ENCODE results near the gene UNC13D.
"Not testable (repeated sequence)": the region's sequence is repeated elsewhere in the genome, so short reads cannot be mapped to it uniquely, and the experiment has no call there.

The UNC13D gene

DNA sequence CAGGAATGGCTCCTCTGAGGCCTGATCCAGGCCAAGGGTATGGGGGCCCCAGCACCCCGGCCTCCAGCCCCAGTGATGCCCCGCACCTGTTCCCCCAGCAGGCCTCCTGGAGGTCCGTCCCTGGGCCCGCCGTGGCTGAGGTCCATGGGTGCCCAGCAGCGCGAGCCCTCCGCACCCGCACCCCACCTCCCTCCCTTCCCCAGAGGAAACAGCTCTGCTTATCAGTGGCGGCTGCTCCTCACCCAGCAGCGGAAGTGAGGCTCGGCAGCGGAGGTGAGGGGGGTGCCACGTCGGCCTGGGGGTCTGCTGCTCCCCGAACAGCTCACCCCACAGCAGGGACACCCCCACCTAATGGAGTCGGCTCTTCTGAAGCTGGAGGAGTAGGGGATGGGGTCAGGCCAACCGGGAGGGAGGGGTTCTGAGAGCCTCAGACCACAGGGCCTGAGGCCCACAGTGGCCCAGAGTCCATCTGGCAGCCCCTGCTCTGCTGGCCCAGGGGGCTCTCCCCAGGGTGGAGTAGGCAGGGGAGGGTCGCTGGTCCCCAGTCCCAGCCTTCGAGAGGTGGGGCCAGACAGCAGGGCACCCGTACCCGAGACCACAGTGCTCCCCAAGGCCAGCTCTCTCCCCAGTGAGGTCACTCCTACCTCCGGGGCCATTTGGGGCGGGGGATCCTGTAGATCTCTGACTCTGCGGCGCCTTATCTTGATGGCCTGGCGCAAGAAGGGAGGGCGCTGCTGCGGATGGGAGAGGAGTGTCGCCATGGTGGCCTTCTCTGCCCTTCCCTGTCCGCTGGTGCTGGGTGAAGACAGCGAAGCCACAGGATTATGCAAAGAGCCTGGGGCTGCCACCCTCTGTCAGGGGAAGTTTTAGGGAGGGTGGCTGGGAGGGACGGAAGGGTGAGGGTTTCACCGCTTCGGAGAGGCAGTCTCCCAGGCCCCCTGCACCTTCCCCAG is at the start of gene UNC13D:
TSS of gene UNC13D (minus strand) at position 828 of the 953 bp plus-strand sequence. CDS start at position 761, 67 bp downstream.
- no peak for DNase-seq

DNA sequence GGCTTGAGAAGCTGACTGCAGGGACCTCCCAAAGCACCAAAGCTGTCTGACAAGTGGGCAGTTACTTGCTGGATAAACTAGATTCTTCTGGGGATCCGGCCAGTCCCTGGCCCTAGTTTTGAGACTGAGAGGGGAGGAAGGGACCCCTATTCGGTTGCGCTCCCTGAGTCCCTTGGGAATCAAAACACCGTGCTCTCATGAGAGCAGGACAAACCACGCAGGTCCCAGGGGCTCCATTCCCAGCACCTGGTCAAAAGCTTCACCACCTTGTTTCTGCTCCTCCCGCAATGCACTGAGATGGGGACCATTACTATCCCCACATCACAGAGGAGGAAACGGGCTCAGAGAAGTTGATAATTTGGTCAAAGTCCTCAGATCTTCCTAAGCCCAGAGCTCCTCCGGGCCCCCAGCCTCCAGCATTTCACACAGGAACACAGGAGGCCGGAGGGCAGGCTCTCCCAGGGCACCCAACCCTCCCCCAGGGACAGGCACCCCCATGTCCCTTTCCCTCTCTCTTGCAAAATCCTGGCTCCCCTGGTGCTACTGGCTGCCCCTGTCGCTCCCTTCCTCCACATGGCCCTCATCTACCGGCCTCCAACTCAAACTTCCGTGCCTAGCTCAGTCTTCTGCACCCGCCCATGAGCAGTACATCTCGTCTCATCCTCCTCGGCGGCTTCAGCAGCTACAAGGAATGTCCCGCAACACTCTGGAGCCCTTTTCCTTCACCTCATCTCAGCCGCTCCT is 49.3 kb upstream of the UNC13D start:
- DNase-seq = no peak

DNA sequence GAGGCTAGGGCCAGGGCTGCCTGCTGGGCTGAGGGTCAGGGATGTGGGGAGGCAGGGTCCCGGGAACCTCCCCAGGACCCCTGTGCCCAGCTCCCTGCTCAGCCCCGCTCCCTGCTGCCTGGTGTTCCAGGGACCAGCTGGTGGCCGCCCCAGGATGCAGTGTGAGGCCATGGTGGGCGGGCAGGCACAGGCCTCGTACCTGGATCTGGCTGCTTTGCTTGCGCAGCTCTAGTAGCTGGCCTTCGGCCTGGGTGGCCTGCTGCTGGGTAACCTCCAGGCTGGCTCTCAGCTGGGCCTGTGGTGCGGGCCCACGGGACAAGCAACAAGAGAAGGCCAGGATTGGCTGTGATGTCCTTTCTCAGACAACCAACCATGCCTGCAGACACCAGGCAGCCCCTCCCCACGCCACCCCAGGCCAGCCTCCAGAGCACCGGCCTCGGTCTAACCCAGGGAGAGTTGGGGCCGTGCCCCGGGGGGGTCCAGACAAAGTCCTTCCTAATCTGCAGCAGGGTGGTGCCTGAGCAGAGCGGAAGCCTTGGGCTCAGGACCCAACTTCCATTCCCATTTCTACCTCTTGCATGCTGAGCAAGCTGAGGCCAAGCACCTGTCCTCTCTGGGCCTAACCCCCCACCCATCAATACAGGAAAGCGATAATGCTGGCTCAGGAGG is 48.5 kb upstream of the UNC13D start:
- no peak for DNase-seq

DNA sequence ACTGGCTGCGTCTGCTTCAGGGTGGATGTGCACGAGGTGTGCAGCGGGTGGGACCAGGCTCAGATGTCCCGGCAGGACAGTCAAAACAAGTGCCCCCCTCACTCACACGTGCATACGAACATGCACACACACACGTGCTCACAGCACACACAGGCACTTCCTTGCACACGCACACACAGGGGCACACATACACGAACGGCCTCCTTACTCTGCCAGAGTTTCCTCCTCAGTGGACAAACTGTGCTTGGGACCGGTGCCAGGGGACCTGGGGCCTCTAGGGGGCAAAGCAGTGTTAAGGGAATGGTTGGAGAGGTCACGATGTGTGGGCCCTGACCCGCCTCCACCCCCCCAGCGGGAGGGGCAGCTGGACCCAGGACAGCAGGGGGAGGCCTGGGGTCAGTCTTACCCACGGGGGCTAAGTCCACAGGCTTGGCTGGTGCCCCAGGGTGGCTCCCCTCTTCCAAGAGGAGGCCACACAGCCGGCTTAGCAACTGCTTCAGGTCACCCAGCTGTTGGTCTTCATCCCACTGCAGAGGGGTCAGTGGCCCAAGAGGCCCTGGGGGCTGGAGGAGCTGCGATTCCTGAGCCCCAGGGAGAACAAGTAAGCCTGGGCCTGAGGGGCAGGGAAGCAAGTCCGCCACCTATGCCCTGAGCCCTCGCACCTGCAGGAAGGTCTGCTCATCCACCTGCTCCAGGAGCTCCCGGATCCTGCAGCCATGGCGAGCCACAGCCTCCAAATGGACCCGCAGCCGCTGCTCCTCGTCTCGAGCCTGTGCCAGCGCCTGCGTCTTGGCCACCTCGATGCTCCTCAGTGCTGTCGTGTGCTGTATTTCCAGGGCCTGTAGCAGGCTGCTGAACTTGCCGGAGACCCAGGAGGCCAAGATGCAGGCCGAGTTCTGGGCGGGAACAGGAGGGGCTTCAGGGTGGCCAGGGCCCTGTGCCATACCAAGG is 47.7 kb upstream of the UNC13D start:
- DNase-seq = no peak

DNA sequence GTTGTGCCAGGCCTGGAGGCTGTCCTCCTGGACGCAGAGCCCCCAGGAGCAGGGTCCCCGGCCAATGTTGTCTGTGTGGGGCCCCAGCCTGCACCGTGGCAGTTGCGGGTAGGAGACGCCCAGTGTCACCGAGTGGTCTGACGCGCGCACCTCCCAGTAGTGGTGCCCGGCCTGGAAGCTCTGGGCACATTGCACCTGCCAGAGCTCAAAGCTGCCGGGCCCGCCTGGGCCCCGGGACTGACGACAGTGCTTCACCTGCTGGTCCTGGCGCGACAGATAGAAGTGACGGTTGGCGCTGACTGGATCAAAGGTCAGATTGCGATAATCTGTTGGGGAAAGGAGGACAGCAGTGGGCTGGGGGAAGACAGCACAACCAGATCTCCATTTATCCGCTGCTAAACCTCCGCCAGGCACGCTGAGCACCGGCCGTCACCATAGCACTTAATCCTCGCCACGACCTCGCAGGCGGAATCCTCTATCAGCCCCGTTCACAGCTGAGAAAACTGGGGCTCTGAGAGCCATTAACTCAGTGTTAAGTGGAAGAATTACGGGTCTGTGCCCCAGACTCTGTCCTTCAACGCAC is 46.9 kb upstream of the UNC13D start:
- no peak for DNase-seq

DNA sequence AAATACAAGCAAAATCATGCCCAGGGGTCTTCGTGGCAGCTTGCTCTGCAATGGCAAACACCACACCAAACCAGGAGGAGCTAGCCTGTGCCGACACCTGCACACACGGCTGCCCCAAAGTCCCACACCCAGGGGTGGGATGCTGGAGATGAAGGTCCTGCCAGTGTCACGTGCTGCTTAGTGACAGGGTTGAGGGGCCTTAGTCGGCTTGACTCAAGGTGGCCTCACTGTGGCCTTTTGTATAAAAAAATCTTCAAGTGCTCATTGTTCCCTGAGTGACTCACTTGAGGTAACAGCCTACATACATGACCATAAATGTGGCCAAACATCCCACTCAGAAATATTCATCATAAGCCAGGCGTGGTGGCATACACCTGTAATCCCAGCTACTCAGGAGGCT is 45.2 kb upstream of the UNC13D start:
- no peak for DNase-seq

DNA sequence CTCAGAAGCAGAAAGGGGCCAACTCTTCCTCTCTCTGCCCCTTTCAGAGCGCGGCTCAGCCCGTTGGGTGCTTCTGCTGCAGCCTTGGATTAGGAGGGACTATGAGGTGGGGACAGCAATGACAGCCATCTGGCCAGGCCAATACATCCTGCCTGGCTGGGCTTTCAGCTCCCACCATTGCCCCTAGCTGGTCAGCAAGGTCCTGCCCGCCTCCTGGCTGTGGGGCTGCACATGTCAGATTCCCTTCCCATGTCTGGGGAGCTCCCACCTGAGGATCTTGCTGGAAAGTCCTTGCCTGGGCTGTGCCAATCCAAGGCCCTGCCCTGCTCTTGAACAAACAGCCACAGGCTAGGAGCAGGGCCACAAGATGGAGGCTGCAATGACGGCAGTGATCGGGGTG is 44.3 kb upstream of the UNC13D start:
- no peak for DNase-seq

DNA sequence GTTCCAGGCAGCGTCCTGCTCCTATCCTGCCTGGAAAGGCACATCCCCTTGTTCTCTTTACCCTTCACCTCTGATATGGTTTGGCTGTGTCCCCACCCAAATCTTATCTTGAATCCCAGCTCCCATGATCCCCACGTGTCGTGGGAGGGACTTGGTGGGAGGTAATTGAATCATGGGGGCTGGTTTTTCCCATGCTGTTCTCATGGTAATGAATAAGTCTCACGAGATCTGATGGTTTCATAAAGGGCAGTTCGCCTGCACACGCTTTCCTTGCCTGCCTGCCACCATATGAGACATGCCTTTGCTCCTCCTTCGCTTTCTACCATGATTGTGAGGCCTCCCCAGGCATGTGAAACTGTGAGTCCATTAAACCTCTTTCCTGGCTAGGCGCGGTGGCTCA is 41.7 kb upstream of the UNC13D start:
- not testable (repeated sequence) for DNase-seq

DNA sequence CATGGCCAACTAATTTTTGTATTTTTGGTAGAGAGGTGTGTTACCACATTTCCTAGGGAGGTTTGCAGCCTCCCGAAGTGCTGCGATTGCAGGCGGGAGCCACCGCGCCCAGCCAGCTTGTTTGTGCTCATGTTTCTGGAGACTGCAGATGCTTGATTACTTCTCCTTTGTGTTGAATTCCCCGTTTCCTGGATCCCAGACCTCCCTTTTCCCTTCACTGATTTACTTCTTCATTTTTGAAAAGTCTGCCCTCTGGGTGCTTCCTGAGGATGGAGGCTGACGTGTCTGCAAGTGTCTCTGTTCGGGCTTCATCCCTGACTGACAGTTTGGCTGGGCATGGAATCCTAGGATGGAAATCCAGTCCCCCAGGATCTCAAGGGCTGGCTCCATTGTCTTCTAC is 41.2 kb upstream of the UNC13D start:
- no peak for DNase-seq

DNA sequence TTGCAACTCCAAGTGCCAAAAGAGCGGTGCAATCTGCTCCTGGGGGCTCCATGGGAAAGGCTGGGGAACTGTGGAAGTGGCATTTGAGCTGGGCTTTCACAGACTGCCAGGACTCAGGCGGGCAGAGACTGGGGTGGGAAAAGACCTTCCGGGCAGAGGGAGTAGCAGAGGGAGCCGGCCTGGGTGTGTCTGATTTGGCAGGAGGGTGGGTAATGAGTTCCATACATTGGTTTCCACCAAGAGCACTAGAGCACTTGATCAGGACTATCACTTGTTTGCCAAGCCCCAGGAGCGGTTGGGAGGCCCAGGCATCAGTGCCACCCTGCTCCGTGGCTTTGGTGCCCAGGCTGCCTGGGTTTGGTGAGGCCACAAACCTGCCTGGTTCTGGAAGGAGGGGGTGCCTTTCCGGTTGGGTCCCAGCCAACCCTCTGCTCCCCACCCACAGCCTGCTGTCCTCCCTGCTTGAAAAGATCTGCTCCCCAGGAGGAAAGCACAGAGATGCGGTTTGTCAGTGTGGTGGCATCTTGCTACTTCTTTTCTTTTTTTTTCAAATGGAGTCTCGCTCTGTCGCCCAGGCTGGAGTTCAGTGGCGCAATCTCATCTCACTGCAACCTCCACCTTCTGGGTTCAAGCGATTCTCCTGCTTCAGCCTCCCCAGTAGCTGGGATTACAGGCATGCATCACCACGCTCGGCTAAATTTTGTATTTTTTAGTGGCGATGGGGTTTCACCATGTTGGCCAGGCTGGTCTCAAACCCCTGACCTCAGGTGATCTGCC is 37.7 kb upstream of the UNC13D start:
- DNase-seq = no peak

DNA sequence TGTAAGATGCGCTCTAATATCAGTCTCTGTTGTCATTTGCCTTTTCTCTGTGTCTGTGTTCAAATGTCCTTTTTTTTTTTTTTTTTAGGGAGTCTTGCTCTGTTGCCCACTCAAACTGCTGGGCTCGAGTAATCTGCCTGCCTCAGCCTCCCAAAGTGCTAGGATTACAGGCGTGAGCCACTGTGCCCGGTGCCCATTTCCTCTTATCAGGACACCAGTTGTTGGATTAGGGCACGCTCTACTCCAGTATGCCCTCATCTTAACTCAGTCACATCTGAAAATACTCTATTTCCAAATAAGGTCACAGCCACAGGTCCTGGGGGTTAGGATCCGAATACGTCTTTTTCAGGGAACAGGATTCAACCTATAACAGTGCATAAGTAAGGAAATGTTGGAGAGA is 36.1 kb upstream of the UNC13D start:
- no peak for DNase-seq

DNA sequence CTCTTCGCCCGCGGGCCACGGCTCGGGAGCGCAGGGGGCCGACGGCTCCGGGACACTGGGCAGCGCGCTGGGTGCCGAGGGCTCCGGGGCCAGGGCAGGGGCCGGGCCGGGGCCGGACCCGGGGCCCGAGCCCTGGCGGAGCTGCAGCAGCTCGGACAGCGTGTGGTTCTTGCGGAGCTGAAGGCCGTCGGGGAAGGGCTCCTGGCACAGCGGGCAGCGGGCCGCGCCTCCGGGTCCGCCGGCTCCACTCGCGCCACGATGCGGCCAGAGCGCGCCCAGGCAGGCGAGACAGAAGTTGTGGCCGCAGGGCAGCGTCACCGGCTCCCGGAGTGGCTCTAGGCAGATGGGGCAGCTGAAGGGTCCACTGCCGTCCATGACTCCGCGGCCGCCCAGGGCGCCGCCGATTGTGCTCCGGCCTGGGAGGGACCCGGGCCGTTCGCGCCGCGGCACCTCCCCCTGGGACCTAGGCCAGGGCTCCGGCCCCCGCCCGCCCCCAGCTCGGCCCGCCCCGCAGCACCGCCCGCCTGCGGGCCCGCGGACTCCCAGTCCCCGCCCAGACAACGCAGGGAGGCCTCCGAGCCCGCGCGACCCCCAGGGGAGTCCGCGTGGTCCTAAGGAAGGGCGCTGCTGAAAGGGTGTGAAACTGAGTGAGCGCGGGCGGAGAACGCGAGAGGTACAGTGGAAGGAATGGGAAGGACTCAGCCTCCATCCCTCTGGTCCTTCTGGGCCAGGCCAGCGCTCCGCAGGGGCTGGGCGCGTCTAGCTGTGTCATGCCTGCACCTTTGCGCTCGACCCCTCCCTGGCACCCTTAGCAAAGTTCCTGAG is 34.2 kb upstream of the UNC13D start, which contains the start of gene TRIM47:
TSS of gene TRIM47 (minus strand) at position 408 of the 825 bp plus-strand sequence. CDS start at position 375, 33 bp downstream.
- peak; percentile 33 for DNase-seq

DNA sequence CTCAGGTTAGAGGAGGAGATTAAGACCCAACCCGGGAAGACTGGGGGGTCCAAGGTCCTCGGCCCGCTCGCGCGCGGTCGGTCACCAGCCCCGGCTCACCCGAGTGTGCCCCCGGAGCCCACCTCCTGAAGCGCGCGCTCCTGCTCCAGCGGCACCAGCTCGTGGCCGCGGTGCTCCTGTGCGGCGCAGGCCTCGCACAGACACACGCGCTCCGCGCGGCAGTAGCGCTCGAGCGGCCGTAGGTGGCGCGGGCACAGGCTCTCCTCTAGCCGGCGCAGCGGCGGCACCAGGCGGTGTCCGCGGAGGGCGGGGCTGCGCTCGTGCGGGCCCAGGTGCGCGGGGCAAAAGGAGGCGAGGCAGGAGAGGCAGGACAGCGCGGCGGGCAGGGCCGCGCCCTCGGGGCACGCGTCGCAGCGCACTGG is 33.6 kb upstream of the UNC13D start:
- peak; percentile 48 for DNase-seq

DNA sequence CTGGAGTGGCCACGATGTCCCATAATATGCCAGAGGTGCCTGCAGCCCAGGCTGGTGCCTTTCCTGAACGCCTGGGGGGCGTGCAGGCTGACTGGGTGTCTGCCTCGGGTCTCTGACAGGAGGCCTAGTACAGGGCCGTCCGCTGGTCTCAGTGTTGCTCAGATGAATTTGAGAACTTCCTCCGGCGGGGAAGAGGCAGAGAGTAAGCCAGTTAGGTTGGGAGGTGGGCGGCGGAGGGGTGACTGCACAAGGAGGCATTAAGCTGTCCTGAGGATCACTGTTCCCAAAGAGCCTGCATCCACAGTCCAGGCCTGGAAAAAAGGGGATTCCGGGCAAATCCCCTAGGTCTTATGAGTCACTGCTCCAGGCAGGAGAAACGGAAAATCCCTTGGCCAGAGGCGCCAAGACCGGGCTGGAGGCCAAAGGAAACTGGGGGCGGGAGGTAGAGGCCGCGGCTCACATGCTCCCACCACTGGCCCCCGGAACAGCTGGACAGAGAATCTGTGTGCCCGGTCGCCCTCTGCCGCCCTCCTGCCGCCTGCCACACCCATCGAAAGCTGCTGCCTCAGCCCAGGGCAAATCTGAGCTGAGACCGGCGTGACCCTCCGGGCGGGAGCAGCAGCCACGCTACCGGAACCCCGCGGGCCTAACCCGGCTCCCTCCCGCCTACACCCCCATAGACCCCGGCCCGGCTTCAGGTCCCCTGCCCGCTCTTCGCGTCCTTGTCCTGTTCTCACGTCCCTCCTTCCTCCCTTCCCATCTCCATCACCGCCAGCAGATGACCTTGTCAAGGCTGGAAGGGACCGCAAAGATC is 32.9 kb upstream of the UNC13D start:
- peak; percentile 87 for DNase-seq

DNA sequence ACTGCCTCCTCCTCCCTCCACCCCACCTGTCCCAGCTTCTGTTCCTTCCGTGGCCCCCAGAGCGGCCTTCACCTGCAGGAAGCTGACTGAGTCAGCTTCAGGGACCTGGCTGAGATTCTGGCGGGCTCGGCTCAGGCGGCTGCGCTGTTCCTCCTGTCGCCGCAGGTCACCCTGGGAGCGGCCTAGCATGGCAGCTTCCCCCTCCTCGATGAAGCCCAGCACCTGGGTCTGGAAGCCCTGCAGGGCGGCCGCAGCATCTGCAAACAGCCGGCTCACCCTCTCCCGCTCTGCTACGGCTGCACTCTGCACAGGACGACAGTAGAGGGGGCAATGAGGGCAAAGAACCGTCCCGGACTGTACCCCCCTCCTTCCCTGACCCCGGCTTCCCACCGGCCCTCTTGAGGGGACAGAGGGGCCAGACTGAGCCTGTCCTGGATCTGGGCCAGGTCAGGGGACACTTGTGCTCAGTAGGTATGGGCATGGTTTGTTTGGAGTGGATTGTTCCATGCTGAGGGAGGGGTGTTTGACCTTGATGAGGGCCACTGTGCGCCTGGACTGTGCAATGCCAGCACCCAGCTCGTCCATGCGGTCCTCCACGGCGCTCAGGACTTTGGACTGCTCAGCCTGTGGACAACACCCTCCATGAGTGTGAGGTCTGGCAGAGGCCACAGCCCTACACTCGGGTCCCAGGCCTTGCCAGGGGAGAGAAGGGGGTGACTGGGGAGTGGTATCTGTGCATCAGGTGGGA is 32.2 kb upstream of the UNC13D start:
- no peak for DNase-seq

DNA sequence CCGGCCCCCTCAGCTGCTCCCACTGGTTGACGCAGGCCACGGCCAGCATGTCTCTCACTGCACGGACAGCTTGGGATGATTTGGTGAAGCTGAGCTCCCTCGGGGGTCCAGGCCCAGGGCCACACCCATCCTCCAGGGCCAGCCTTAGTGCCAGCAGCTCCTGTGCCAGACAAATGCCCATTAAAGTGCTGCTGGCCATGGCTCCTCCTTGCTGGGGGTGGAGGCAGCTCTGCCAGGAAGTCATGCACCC is 31.7 kb upstream of the UNC13D start:
- no peak for DNase-seq

DNA sequence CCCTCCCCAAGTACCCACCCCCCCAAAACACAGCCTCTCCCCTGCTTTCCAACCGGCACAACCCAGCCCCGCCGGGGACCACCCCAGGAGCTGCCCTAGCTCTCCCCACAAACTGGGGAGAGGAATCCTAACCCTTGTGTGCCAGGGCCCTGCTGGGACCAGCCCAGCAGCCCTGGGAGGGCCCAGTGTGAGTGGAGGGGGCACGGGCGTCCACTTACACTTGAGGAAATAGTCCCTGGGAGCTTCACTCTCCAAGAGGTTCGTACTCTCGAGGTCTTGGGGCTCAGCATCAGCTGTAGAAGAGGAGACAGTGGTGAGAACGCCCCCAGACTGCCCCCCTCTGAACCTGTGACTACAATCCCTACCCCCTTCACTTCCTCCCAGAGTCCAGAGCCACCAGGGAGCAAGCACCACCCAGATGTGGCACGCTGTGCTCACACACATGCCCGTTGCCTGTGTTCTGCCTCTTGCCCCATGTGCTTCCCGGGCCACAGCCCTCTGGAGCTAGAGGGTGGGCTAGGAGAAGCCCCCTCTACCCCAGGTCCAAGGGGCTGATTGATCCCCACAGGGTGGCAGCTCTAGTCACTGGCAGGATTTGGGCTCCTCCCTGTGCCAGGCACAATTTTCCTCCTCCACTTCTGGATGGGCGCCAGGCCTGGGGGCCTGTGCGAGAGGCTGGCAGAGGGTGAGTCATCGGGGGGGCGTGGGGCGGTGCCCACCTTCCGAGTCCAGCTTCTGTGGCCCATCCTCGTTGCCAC is 31.2 kb upstream of the UNC13D start:
- no peak for DNase-seq

Data from fibroblast of skin of right quadriceps (primary cell).